Neuronal stem cell (in vitro differentiated cells): ENCODE data around the gene LCN9.
"Not testable (repeated sequence)": the region's sequence is repeated elsewhere in the genome, so short reads cannot be mapped to it uniquely, and the experiment has no call there.

Experiments
- DNase-seq: peaks from one replicate; pipeline ENCODE4 v3.0.0-alpha.2; 2013; ENCODE audit warnings: low spot score
- H2AFZ ChIP-seq: one replicate; pipeline ENCODE4 v1.6.1; 2013; ENCODE audit warnings: mild to moderate bottlenecking, low read length, inconsistent platforms
- H2AK5ac ChIP-seq: 2 replicates; pipeline ENCODE4 v1.6.1; 2013; ENCODE audit warnings: low read depth, mild to moderate bottlenecking, inconsistent platforms, low read length, moderate library complexity, mixed read lengths
- H2BK120ac ChIP-seq: 2 replicates; pipeline ENCODE4 v1.6.1; 2013; ENCODE audit warnings: low read depth, mild to moderate bottlenecking, inconsistent platforms, low read length, moderate library complexity, mixed read lengths
- H2BK12ac ChIP-seq: one replicate; pipeline ENCODE4 v1.6.1; 2013; ENCODE audit warnings: low read length, inconsistent platforms
- H2BK15ac ChIP-seq: 2 replicates; pipeline ENCODE4 v1.6.1; 2013; ENCODE audit warnings: mild to moderate bottlenecking, low read length, inconsistent platforms, mixed read lengths
- H2BK5ac ChIP-seq: one replicate; pipeline ENCODE4 v1.6.1; 2013; ENCODE audit warnings: inconsistent platforms, mild to moderate bottlenecking, low read length, moderate library complexity
- H3K14ac ChIP-seq: one replicate; pipeline ENCODE4 v1.6.1; 2013; ENCODE audit warnings: low read length, inconsistent platforms
- H3K18ac ChIP-seq: 2 replicates; pipeline ENCODE4 v1.6.1; 2013; ENCODE audit warnings: low read length, inconsistent platforms
- H3K23ac ChIP-seq: 2 replicates; pipeline ENCODE4 v1.6.1; 2013; ENCODE audit warnings: low read depth, mild to moderate bottlenecking, mixed read lengths, low read length, inconsistent platforms; ENCODE audit not compliant: poor library complexity
- H3K27ac ChIP-seq: replicated peaks from 3 replicates; pipeline ENCODE4 v1.5.1; 2013; ENCODE audit warnings: low read length, inconsistent platforms
- H3K27me3 ChIP-seq, 3 experiments: 2 replicates each; pipeline ENCODE4 v1.6.1; 2013; ENCODE audit warnings: low read length in 3 of 3, mild to moderate bottlenecking in 2 of 3, inconsistent platforms in 1 of 3, low read depth in 1 of 3, mixed read lengths in 1 of 3, moderate library complexity in 1 of 3; ENCODE audit not compliant: control insufficient read depth in 3 of 3, insufficient read depth in 3 of 3
- H3K36me3 ChIP-seq, 2 donors: replicated peaks in 1 of 2; 2 replicates each; pipeline ENCODE4 v1.6.1; 2013; ENCODE audit warnings: low read length in 2 of 2; ENCODE audit not compliant: control insufficient read depth in 2 of 2, insufficient read depth in 2 of 2
- H3K4ac ChIP-seq: 2 replicates; pipeline ENCODE4 v1.6.1; 2013; ENCODE audit warnings: inconsistent platforms, mild to moderate bottlenecking, low read length, moderate library complexity
- H3K4me1 ChIP-seq, 2 donors: 1 replicate in 1 of 2; 2 replicates in 1 of 2; pipeline ENCODE4 v1.6.1; 2013; ENCODE audit warnings: low read length in 2 of 2, low read depth in 1 of 2; ENCODE audit not compliant: control insufficient read depth in 2 of 2, insufficient read depth in 1 of 2
- H3K4me2 ChIP-seq: one replicate; pipeline ENCODE4 v1.6.1; 2013; ENCODE audit warnings: mild to moderate bottlenecking, low read length, inconsistent platforms; ENCODE audit not compliant: insufficient read depth, poor library complexity, severe bottlenecking
- H3K4me3 ChIP-seq, 2 donors: 2 replicates each; pipeline ENCODE4 v1.5.1; 2013; ENCODE audit warnings: low read length in 2 of 2, mild to moderate bottlenecking in 2 of 2, inconsistent platforms in 1 of 2, moderate library complexity in 1 of 2
- H3K79me1 ChIP-seq: one replicate; pipeline ENCODE4 v1.6.1; 2013; ENCODE audit warnings: low read depth, mild to moderate bottlenecking, inconsistent platforms, low read length, moderate library complexity
- H3K9ac ChIP-seq: one replicate; pipeline ENCODE4 v1.6.1; 2013; ENCODE audit warnings: mild to moderate bottlenecking, low read depth, low read length, inconsistent platforms; ENCODE audit not compliant: poor library complexity
- H3K9me3 ChIP-seq, 2 donors: replicated peaks in 1 of 2; 2 replicates each; pipeline versions ENCODE3 to v1.6.1; 2013; ENCODE audit warnings: low read length in 2 of 2, mild to moderate bottlenecking in 2 of 2, inconsistent platforms in 1 of 2, low read depth in 1 of 2, mixed read lengths in 1 of 2, moderate library complexity in 1 of 2; ENCODE audit not compliant: control insufficient read depth in 2 of 2, insufficient read depth in 1 of 2
- H4K8ac ChIP-seq: one replicate; pipeline ENCODE4 v1.6.1; 2013; ENCODE audit warnings: low read depth, mild to moderate bottlenecking, inconsistent platforms, low read length, moderate library complexity
- H4K91ac ChIP-seq: one replicate; pipeline ENCODE4 v1.6.1; 2013; ENCODE audit warnings: low read length, low read depth, mild to moderate bottlenecking, inconsistent platforms; ENCODE audit not compliant: poor library complexity
- WGBS, 2 donors: extraction: QIAGEN DNeasy Blood & Tissue Kit; methylation state at CpG; one replicate each; pipeline ENCODE4 v1.1.7; 2013; ENCODE audit warnings: missing lambda C conversion rate in 2 of 2, mixed read lengths in 1 of 2; ENCODE audit not compliant: insufficient read length in 2 of 2, insufficient replicate concordance in 1 of 2; ENCODE audit errors: extremely low coverage in 2 of 2; 5-methylcytosine and 5-hydroxymethylcytosine counted together

The LCN9 gene

DNA sequence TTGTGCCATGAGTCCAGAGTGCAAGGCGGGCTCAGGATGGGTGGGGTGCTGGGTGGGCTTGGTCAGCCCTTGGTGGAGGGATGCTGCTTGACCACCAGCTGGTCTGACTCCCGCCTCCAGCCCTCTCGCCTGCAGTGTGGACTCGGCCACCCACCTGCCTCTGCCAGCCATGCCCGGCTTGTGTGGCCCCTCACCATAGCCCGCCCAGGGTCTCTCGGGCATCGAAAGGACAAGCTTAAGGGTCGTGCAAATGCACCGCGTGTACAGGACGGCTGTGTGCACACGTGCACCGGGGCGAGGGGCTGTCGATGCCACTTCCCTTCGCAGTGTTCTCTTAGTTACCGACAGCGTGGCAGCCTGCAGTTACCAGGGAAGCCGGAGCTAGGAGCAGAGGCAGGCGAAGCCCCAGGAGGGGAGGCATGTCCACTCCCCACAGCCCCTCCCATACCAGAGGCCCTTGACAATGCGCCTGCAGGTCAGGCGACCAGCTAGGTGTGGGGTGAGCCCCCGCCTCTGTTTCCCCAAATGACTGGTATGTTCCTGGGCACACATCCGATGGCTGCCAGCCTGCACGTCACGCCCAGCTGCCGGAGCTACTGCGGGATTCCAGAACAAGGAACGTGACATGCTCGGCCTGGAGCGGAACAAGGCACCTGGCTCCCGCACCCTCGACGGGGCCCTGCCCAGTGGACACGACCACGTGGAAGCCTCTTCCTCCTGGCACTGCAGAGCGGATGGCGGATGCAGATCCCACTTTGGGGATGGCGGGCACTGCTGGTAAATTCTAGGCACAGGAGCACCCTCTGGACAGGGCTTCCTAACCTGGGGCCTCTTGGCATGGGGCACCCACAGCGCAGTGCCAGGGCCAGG, 7.8 kb downstream of the LCN9 start:
- no peak for DNase-seq
- Histone ChIP-seq H2BK120ac (no peak overlapping the region), H3K27me3 (peaks cover 0 to under 1% (median 0%) of the 10 kb centered on the region in 3 experiments), H3K23ac (no peak overlapping the region), H2BK15ac (peak overlapping the region; percentile 45), H2AK5ac (peak overlapping the region; percentile 66), H3K79me1 (peaks cover 2% of the 10 kb centered on the region), H3K18ac (peak overlapping the region; percentile 85), H3K27ac (no peak overlapping the region), H3K4me3 (no peak overlapping the region), H3K9me3 (peaks cover 0 to 4% of the 10 kb centered on the region in 2 donors), H3K9ac (no peak overlapping the region), H3K4ac (peak overlapping the region; percentile 93), H2AFZ (no peak overlapping the region), H2BK5ac (no peak overlapping the region), H2BK12ac (no peak overlapping the region), H4K91ac (no peak overlapping the region), H3K4me1 (peaks cover 0 to 3% of the 10 kb centered on the region in 2 donors), H3K36me3 (no peaks in the 10 kb centered on the region), H3K4me2 (peak overlapping the region; percentile 2), H3K14ac (peak overlapping the region; percentile 31), H4K8ac (no peak overlapping the region)
- no CpG with 5 or more reads among the region's 41 CpGs for WGBS, 2 donors

DNA sequence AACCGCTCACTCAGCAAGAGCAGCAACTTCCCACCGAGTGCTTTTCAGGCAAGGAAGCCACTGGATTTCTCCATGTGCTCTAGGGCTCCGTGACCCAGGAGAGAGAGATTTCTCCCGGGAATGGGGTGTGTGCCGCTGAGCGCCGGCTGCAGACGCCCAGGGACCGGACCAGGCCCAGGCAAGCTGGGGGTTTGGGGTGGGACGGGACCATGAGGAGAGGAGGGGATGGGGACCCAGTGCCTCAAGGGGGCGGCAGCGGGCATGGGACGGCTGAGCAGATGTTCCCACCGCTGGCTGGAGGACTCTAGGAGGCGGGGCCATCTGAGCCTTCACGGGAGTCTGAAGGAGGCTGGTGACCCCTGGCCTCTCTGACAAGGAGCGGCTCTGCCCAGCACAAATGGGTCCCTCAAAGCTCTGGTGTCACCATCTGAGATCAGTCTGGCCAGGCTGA, 8.5 kb downstream of the LCN9 start:
- H4K91ac ChIP-seq = no peak overlapping the region
- peak overlapping the region; percentile 66 for H2AK5ac ChIP-seq
- no peak overlapping the region for H2BK15ac ChIP-seq
- peaks cover 2% of the 10 kb centered on the region for H3K79me1 ChIP-seq
- peaks cover 0 to 4% of the 10 kb centered on the region in 2 donors for H3K9me3 ChIP-seq
- H3K36me3 ChIP-seq = no peaks in the 10 kb centered on the region
- peak overlapping the region; percentile 59 for H3K18ac ChIP-seq
- DNase-seq = no peak
- H2BK12ac ChIP-seq = no peak overlapping the region
- no peak overlapping the region for H2AFZ ChIP-seq
- H2BK120ac ChIP-seq = no peak overlapping the region
- no peak overlapping the region for H3K27ac ChIP-seq
- peak overlapping the region; percentile 4 for H2BK5ac ChIP-seq
- no peak overlapping the region for H3K14ac ChIP-seq
- no peak overlapping the region for H3K9ac ChIP-seq
- H3K4me1 ChIP-seq = peaks cover 0 to 3% of the 10 kb centered on the region in 2 donors
- H3K27me3 ChIP-seq = no peaks in the 10 kb centered on the region
- H3K4me3 ChIP-seq = no peak overlapping the region
- H3K23ac ChIP-seq = peak overlapping the region; percentile 10
- WGBS, 2 donors = no CpG with 5 or more reads among the region's 17 CpGs
- H3K4ac ChIP-seq = no peak overlapping the region
- H4K8ac ChIP-seq = no peak overlapping the region
- peak overlapping the region; percentile 2 for H3K4me2 ChIP-seq

DNA sequence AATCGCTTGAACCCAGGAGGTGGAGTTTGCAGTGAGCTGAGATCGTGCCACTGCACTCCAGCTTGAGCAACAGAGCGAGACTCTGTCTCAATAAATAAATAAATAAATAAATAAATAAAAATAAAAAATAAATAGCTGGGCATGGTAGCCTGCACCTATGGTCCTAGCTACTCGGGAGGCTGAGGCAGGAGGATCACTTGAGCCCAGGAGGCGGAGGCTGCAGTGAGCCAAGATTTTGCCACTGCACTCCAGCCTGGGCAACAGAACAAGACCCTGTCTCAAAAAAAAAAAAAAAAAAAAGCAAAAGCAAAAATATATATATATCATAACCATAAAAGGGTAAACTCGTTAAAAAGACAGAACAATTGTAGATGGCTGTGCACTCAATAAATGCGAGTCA, 9.7 kb downstream of the LCN9 start:
- H3K79me1 ChIP-seq, H4K91ac ChIP-seq, H3K23ac ChIP-seq, H3K9me3 ChIP-seq, H2BK120ac ChIP-seq, H3K4ac ChIP-seq, H3K4me1 ChIP-seq, H3K27ac ChIP-seq, H3K14ac ChIP-seq, H3K4me3 ChIP-seq, H3K36me3 ChIP-seq, H3K9ac ChIP-seq, DNase-seq, H2AK5ac ChIP-seq, H3K4me2 ChIP-seq, H2AFZ ChIP-seq, H3K18ac ChIP-seq, H2BK5ac ChIP-seq, H2BK15ac ChIP-seq, H2BK12ac ChIP-seq, H4K8ac ChIP-seq: not testable (repeated sequence)
- H3K27me3 ChIP-seq = peaks cover 0 to 10% (median 0%) of the 10 kb centered on the region in 3 experiments
- no CpG with 5 or more reads among the region's 7 CpGs for WGBS, 2 donors

DNA sequence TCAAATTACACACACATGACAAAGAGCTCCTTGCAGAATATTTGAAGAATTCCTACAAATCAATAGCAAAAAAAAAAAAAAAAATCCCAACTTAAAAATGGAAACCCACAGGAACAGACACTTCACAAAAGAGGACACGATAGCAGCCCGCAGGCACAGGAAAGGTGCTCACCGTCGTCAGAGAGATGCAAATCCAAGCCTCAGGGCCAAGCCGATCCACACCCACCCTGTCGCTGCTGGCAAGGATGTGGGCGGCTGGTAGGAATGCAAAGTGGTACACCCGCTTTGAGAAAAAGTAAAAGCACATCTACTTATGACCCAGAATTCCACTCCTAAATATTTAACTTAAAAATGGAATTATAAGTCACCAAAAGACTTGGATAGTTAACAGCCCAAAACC, 10.8 kb downstream of the LCN9 start:
- no peak overlapping the region for H3K14ac ChIP-seq
- H3K9me3 ChIP-seq = peaks cover 0 to 4% of the 10 kb centered on the region in 2 donors
- peaks cover 0 to 3% of the 10 kb centered on the region in 2 donors for H3K4me1 ChIP-seq
- H3K9ac ChIP-seq = no peak overlapping the region
- no peak overlapping the region for H3K4me2 ChIP-seq
- no peak overlapping the region for H2BK120ac ChIP-seq
- H3K27me3 ChIP-seq = peaks cover 0 to 10% (median 0%) of the 10 kb centered on the region in 3 experiments
- H3K23ac ChIP-seq = no peak overlapping the region
- no peak overlapping the region for H2BK15ac ChIP-seq
- H3K4me3 ChIP-seq = no peak overlapping the region
- H4K8ac ChIP-seq = no peak overlapping the region
- no peak overlapping the region for H3K18ac ChIP-seq
- no CpG with 5 or more reads among the region's 8 CpGs for WGBS, 2 donors
- H3K36me3 ChIP-seq = no peaks in the 10 kb centered on the region
- H3K79me1 ChIP-seq = peaks cover 6% of the 10 kb centered on the region
- H3K27ac ChIP-seq = no peak overlapping the region
- H2BK5ac ChIP-seq = no peak overlapping the region
- no peak for DNase-seq
- H2AFZ ChIP-seq = no peak overlapping the region
- H2BK12ac ChIP-seq = no peak overlapping the region
- no peak overlapping the region for H3K4ac ChIP-seq
- H2AK5ac ChIP-seq = no peak overlapping the region
- no peak overlapping the region for H4K91ac ChIP-seq
